GM12892 (cell line): ENCODE data around the gene MYO5B.

ENCODE experiments used
- DNase-seq: peaks from one replicate; pipeline ENCODE4 v3.0.0; 2011; ENCODE audit not compliant: insufficient read length
- FAIRE-seq: peaks from 2 replicates; lab custom pipeline; 2011; peaks lifted over from hg19 to GRCh38; lab: Jason Lieb, UNC
- POLR2A ChIP-seq: IDR thresholded peaks from 2 replicates; pipeline ENCODE4 v1.6.1; 2011; ENCODE audit warnings: low read depth, low read length, control low read depth
- POLR2AphosphoS5 ChIP-seq: IDR thresholded peaks from 2 replicates; pipeline ENCODE4 v1.6.1; 2011; ENCODE audit warnings: low read depth, low read length, control low read depth
- TAF1 ChIP-seq: IDR thresholded peaks from 2 replicates; pipeline ENCODE4 v1.6.1; 2011; ENCODE audit warnings: low read depth, mild to moderate bottlenecking, control low read depth, low read length, borderline replicate concordance

Gene MYO5B

DNA sequence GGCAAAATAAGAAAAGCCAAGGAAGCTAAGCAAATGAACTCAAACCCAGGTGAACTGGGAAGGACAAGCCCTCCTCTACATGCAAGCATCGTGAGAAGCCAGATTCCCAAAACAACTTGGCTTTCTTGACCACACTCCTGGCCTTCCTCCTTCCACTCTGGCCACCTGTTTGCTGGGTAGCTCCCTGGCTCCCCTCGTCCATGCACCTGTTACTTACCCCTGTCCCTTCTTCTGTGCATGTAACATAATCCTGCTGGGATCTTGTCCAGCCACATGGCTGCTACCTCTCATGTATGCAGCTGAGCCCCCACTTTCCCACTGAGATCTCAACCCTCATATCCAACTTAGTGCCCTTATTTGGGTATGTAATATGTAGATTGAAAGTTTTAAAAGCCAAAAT is 121.6 kb downstream of the MYO5B start:
- DNase-seq = no peak
- TF ChIP-seq POLR2AphosphoS5 (no peak), TAF1 (no peak), POLR2A (no peak)
- no peak for FAIRE-seq

DNA sequence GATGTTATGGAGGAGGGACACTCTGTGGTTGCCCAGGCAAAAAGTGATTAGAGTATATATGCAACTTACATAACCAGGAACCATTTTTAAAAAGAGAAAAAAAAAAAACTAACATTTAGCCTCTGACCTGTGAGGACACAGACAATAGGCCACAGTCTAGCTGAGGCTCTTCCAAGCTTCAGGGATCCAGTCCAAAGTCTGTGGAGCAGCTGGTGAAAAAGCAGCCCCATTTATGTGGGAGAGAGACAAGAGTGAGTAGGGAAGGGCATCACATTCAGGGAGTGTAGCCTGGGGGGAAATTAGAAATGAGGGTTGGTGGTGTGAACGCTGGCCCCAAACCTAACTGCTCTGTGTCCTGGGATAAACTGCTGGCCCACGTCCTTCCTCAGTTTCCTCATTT is 122.8 kb downstream of the MYO5B start:
- no peak for DNase-seq
- no peak for FAIRE-seq
- TF ChIP-seq POLR2A (no peak), POLR2AphosphoS5 (no peak), TAF1 (no peak)

DNA sequence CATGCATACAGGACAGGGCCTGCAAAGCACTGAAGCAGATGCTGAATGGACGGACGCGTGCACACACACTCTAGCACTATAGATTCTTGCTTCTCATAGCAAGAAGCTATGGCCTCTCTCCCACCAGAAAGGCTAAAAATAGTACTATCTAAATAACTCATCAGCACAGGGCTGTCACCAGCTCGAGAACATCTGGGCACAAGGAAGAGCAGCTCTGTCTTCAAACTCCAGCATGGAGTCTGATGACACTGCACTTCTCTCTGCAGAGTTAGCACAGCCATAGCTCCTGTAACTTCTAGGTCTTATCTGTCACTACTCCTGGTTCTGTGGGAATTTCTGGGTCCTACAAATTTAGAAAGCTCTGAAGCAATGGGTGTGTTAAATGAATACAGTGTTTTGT is 123.5 kb downstream of the MYO5B start:
- TF ChIP-seq TAF1 = no peak
- TF ChIP-seq POLR2A = no peak
- TF ChIP-seq POLR2AphosphoS5 = no peak
- DNase-seq (no peak), FAIRE-seq (no peak)

GRCh38 chr18:50069422-50069821 is 125.5 kb downstream of the MYO5B start:
- FAIRE-seq = no peak
- no peak for DNase-seq
- TF ChIP-seq TAF1 (no peak), POLR2A (no peak), POLR2AphosphoS5 (no peak)

DNA sequence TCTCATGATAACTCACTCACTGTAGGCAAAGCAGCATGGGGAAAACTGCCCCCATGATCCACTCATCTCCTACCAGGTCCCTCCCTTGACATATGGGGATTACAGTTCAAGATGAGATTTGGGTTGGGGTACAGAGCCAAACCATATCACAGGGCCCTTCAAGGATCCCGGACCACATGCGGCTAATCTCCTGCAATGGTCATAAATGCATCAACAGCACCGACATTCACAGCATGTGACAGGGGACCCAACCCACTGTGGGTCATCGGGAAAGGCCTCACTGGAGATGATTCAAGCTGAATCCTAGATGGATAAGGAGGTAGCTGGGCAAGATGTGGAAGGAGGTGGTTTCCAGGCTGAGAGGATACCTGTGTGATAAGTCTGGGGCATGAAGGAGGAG is 129.4 kb downstream of the MYO5B start:
- TF ChIP-seq TAF1 = no peak
- no peak for TF ChIP-seq POLR2A
- TF ChIP-seq POLR2AphosphoS5 = no peak
- DNase-seq (no peak), FAIRE-seq (no peak)

DNA sequence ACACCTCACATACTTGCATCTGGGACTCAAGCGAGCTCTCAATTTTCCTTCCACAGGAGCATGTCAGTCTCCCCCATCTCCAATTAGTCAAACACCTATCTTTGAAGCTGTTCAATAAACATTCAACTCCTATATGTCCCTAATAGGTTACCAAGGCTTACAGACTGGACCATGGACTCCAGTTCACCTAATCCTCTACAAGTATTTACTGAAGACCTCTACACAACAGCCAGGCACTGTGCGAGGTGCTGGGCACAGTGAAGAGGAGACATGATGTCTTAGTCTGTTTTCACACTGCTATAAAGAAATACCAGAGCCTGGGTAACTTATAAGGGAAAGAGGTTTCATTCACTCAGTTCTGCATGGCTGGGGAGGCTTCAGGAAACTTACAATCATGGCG is 129.9 kb downstream of the MYO5B start:
- TF ChIP-seq TAF1 (no peak), POLR2A (no peak), POLR2AphosphoS5 (no peak)
- FAIRE-seq (no peak), DNase-seq (no peak)

- FAIRE-seq = peak; percentile 48
- TF ChIP-seq TAF1 (no peak), POLR2A (no peak), POLR2AphosphoS5 (no peak)
- no peak for DNase-seq
Observed at GRCh38 chr18:50061876-50062517, 132.9 kb downstream of the MYO5B start.

DNA sequence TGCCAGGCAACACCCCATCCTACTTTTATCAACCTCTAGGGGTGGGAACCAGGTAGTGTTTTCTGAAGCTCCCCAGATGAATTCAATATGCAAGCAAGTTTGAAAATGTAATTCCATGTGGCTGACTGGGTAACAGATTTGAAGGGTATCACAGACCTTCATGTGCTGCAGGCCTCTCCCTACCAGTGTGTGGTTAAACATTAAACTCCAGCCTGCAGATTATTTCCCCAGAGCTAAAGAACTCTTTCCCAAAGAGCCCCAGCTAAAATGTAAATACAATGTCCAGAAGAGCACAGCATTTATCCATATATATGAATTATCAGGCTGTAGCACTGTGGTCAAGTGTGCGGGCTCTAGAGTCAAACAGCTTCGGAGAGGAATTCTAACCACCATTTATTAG is 134.1 kb downstream of the MYO5B start:
- DNase-seq (no peak), FAIRE-seq (no peak)
- no peak for TF ChIP-seq POLR2A
- TF ChIP-seq TAF1 = no peak
- no peak for TF ChIP-seq POLR2AphosphoS5

DNA sequence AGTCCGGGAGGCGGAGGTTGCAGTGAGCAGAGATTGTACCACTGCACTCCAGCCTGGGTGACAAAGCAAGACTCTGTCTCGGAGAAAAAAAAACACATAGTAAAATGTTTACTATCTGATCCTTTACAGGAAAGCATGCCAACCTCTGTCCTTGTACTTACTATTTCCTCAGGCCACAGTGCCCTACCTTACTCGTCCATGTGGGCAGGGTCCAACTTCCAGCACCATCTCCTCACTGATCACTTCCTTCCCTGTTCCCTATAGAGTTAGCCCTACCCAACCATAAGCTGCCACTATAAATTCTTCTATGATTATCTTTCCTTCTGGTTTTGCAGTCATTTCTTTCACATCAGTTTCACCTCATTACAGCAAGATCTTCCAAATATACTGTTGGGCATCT is 136.2 kb downstream of the MYO5B start:
- DNase-seq = no peak
- no peak for FAIRE-seq
- TF ChIP-seq POLR2A (no peak), TAF1 (no peak), POLR2AphosphoS5 (no peak)

- DNase-seq (no peak), FAIRE-seq (no peak)
- TF ChIP-seq POLR2A = no peak
- no peak for TF ChIP-seq POLR2AphosphoS5
- TF ChIP-seq TAF1 = no peak
Observed at GRCh38 chr18:50057009-50057408, 137.9 kb downstream of the MYO5B start.

GRCh38 chr18:50056185-50056584 is 138.8 kb downstream of the MYO5B start:
- TF ChIP-seq POLR2AphosphoS5 = no peak
- TF ChIP-seq POLR2A = no peak
- no peak for TF ChIP-seq TAF1
- no peak for FAIRE-seq
- no peak for DNase-seq

- no peak for TF ChIP-seq POLR2A
- no peak for FAIRE-seq
- no peak for DNase-seq
Observed at GRCh38 chr18:50055488-50055887, 139.5 kb downstream of the MYO5B start.

DNA sequence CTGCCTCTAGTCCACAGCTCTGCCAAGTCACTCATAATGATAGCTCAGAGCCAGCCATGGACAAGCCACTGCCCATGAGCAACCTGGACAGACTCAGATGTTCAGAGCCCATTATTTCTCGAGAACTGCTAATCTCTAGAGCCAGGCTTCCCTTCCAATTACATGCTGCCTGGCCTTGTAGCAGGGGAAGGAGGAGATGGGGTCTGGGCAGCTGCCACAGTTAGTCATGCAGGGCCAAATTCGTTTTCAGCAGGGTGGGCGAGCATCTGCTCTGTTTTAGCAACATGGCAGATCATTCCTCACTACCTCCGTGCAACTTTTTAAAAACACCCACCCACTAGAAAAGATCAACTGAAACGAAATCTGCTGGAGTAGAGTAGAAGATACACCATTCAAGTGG is 141.8 kb downstream of the MYO5B start:
- TF ChIP-seq POLR2A (no peak), POLR2AphosphoS5 (no peak), TAF1 (no peak)
- FAIRE-seq (no peak), DNase-seq (no peak)

DNA sequence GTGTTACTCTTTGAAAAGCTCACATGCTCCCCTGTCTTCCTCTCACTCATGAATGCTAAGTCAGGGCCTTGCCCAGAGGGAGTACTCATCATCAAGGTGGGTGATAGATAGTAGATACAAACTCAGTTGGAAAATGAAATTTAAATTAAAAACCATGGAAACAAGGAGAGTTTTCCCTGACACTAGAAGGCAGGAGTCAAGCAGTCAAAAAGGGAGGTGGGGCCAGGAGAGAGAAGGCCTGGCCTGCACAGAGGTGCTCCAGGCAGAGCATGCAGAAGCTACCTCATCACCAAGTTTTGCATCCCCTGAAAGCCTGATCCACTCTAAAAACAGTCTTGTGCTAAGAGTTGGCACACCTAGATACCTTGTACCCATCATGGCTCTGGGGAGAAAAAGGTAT is 143.7 kb downstream of the MYO5B start:
- TF ChIP-seq POLR2AphosphoS5 = no peak
- no peak for TF ChIP-seq TAF1
- no peak for TF ChIP-seq POLR2A
- DNase-seq (no peak), FAIRE-seq (no peak)
